Chondrocyte (in vitro differentiated cells): ENCODE measurements around the gene ISL2. TPM values are rescaled to one million over a fixed set of nuclear protein-coding genes. Genes with fewer than 3 reads are reported as not detected.

Experiments used
- DNase-seq: peaks from one replicate; pipeline ENCODE4 v3.0.0; 2021; ENCODE audit warnings: mixed read lengths, low spot score
- H3K27ac Mint-ChIP-seq: one replicate; pipeline ENCODE4 v1.8.0; 2021; ENCODE audit warnings: mild to moderate bottlenecking, moderate library complexity, mixed read lengths; ENCODE audit not compliant: unreplicated experiment
- H3K27me3 Mint-ChIP-seq: 2 replicates; pipeline ENCODE4 v1.8.0; 2021; ENCODE audit warnings: low read depth, mixed read lengths
- H3K36me3 Mint-ChIP-seq: 2 replicates; pipeline ENCODE4 v1.8.0; 2021; ENCODE audit warnings: low read depth, mixed read lengths
- H3K4me1 Mint-ChIP-seq: 2 replicates; pipeline ENCODE4 v1.8.0; 2021; ENCODE audit warnings: low read depth, mild to moderate bottlenecking, mixed read lengths
- H3K4me3 Mint-ChIP-seq: one replicate; pipeline ENCODE4 v1.8.0; 2021; ENCODE audit warnings: mild to moderate bottlenecking, moderate library complexity, mixed read lengths; ENCODE audit not compliant: unreplicated experiment
- H3K9me3 Mint-ChIP-seq: 2 replicates; pipeline ENCODE4 v1.8.0; 2021; ENCODE audit warnings: low read depth, mixed read lengths
- CTCF ChIP-seq: fragments of 200-600 bp; sonication (generic); IDR thresholded peaks from 2 replicates; pipeline ENCODE4 v1.5.0; 2021; ENCODE audit warnings: antibody characterized with exemption, mild to moderate bottlenecking, moderate library complexity
- total RNA-seq: library from RNA; stranded (reverse); gene quantifications from 3 replicates; pipeline ENCODE4 v1.2.1, GENCODE V29; 2021

Gene ISL2
- total RNA-seq, 1 donor from 2014 or later, result not detected

- DNase-seq, result no peak
- Mint-ChIP-seq H3K36me3 (peaks cover 6% of the 10 kb centered on the region), H3K9me3 (no peaks in the 10 kb centered on the region)
Measured at GRCh38 chr15:76337696-76338485, 1.3 kb downstream of the ISL2 start.

GRCh38 chr15:76338486-76339304 lies 2.1 kb downstream of the ISL2 start:
- Mint-ChIP-seq H3K4me1 (peaks cover 48% of the 10 kb centered on the region), H3K27me3 (peaks cover 74% of the 10 kb centered on the region), H3K9me3 (no peaks in the 10 kb centered on the region), H3K27ac (no peak overlapping the region), H3K36me3 (peaks cover 6% of the 10 kb centered on the region), H3K4me3 (peak overlapping the region; percentile 40)
- DNase-seq, result no peak
- TF ChIP-seq CTCF, result no peak

More at GRCh38 chr15:76337696-76338485, 1.3 kb downstream of the ISL2 start:
- H3K4me3 Mint-ChIP-seq, result no peak overlapping the region
- TF ChIP-seq CTCF, result no peak
- no peak overlapping the region for H3K27ac Mint-ChIP-seq
- peaks cover 69% of the 10 kb centered on the region for H3K27me3 Mint-ChIP-seq
- H3K4me1 Mint-ChIP-seq, result peaks cover 48% of the 10 kb centered on the region

- Mint-ChIP-seq H3K27ac (peak overlapping the region; percentile 27), H3K4me1 (peaks cover 48% of the 10 kb centered on the region), H3K4me3 (peak overlapping the region; percentile 69), H3K9me3 (no peaks in the 10 kb centered on the region), H3K27me3 (peaks cover 74% of the 10 kb centered on the region), H3K36me3 (peaks cover 3% of the 10 kb centered on the region)
- TF ChIP-seq CTCF, result no peak
- DNase-seq, result no peak
Measured at GRCh38 chr15:76339305-76340197, 3.0 kb downstream of the ISL2 start.

GRCh38 chr15:76340198-76340802 lies 3.7 kb downstream of the ISL2 start:
- H3K27me3 Mint-ChIP-seq, result peaks cover 74% of the 10 kb centered on the region
- no peak overlapping the region for H3K27ac Mint-ChIP-seq
- peak overlapping the region; percentile 69 for H3K4me3 Mint-ChIP-seq

More at GRCh38 chr15:76340198-76340802, 3.7 kb downstream of the ISL2 start:
- no peak for TF ChIP-seq CTCF
- H3K4me1 Mint-ChIP-seq, result peaks cover 45% of the 10 kb centered on the region
- H3K36me3 Mint-ChIP-seq, result peaks cover 3% of the 10 kb centered on the region
- no peaks in the 10 kb centered on the region for H3K9me3 Mint-ChIP-seq
- no peak for DNase-seq
